ENCODE results near the gene TRAPPC3. TPM values are rescaled to one million over a fixed set of nuclear protein-coding genes. Genes with fewer than 3 reads are reported as not detected.

The TRAPPC3 gene
- total and polyA plus RNA-seq, 2 donors (not counting 1 experiment from before 2014, with no cell fraction given): 88.5 to 105 TPM

- H3K79me2 ChIP-seq (ENCODE audit: control insufficient read depth, insufficient read depth, low read length): peaks cover 98% of the 10 kb centered on the region
- H2AFZ ChIP-seq (ENCODE audit: low read length): no peak overlapping the region
- H3K4me2 ChIP-seq (ENCODE audit: extremely low read depth, insufficient read depth, low read length): no peak overlapping the region
- H3K36me3 ChIP-seq (ENCODE audit: control insufficient read depth, insufficient read depth, low read length): peaks cover 10% of the 10 kb centered on the region
- peaks cover 23% of the 10 kb centered on the region for H3K4me1 ChIP-seq (ENCODE audit: control insufficient read depth, extremely low read depth, insufficient read depth, low read length)
- no peak overlapping the region for H3K27ac ChIP-seq (ENCODE audit: insufficient read depth, low read length)
- TF ChIP-seq CTCF (conservative IDR thresholded peaks at IDR 0.05 in 1 of 2, IDR thresholded peaks at IDR 0.05 in 1 of 2; ENCODE audit: low read depth in 1 of 2, low read length in 2 of 2) (no peak), EZH2 (IDR thresholded peaks at IDR 0.05; ENCODE audit: low read length, missing control alignments) (no peak)
- no peaks in the 10 kb centered on the region for H3K27me3 ChIP-seq (ENCODE audit: control insufficient read depth, insufficient read depth, low read length)
- no peak for DNase-seq (ENCODE audit: low read depth in 2 of 2)
- H3K9me3 ChIP-seq (ENCODE audit: control insufficient read depth, insufficient read depth, low read depth, low read length): no peaks in the 10 kb centered on the region
- no peaks in the 10 kb centered on the region for H4K20me1 ChIP-seq (ENCODE audit: control insufficient read depth, extremely low read depth, insufficient read depth, low read length)
- H3K9ac ChIP-seq (ENCODE audit: insufficient read depth, low read length): no peak overlapping the region
- no peak overlapping the region for H3K4me3 ChIP-seq (replicated peaks in 1 of 4; ENCODE audit: control extremely low read depth in 1 of 4, insufficient read depth in 1 of 4, low read depth in 3 of 4, low read length in 4 of 4)
Observed at GRCh38 chr1:36165145-36165544, 15.9 kb upstream of the TRAPPC3 start.

- no peak overlapping the region for H3K4me2 ChIP-seq (ENCODE audit: extremely low read depth, insufficient read depth, low read length)
- H3K4me3 ChIP-seq (replicated peaks in 1 of 4; ENCODE audit: control extremely low read depth in 1 of 4, insufficient read depth in 1 of 4, low read depth in 3 of 4, low read length in 4 of 4): no peak overlapping the region
- H3K27ac ChIP-seq (ENCODE audit: insufficient read depth, low read length): no peak overlapping the region
- H2AFZ ChIP-seq (ENCODE audit: low read length): no peak overlapping the region
- no peaks in the 10 kb centered on the region for H3K27me3 ChIP-seq (ENCODE audit: control insufficient read depth, insufficient read depth, low read length)
- H3K4me1 ChIP-seq (ENCODE audit: control insufficient read depth, extremely low read depth, insufficient read depth, low read length): peaks cover 29% of the 10 kb centered on the region
- H3K9ac ChIP-seq (ENCODE audit: insufficient read depth, low read length): no peak overlapping the region
- no peaks in the 10 kb centered on the region for H3K9me3 ChIP-seq (ENCODE audit: control insufficient read depth, insufficient read depth, low read depth, low read length)
- TF ChIP-seq CTCF (conservative IDR thresholded peaks at IDR 0.05 in 1 of 2, IDR thresholded peaks at IDR 0.05 in 1 of 2; ENCODE audit: low read depth in 1 of 2, low read length in 2 of 2) (no peak), EZH2 (IDR thresholded peaks at IDR 0.05; ENCODE audit: low read length, missing control alignments) (no peak)
- H3K36me3 ChIP-seq (ENCODE audit: control insufficient read depth, insufficient read depth, low read length): peaks cover 16% of the 10 kb centered on the region
- no peaks in the 10 kb centered on the region for H4K20me1 ChIP-seq (ENCODE audit: control insufficient read depth, extremely low read depth, insufficient read depth, low read length)
- no peak for DNase-seq (ENCODE audit: low read depth in 2 of 2)
- peaks cover 98% of the 10 kb centered on the region for H3K79me2 ChIP-seq (ENCODE audit: control insufficient read depth, insufficient read depth, low read length)
Observed at GRCh38 chr1:36164361-36164760, 15.1 kb upstream of the TRAPPC3 start.

DNA sequence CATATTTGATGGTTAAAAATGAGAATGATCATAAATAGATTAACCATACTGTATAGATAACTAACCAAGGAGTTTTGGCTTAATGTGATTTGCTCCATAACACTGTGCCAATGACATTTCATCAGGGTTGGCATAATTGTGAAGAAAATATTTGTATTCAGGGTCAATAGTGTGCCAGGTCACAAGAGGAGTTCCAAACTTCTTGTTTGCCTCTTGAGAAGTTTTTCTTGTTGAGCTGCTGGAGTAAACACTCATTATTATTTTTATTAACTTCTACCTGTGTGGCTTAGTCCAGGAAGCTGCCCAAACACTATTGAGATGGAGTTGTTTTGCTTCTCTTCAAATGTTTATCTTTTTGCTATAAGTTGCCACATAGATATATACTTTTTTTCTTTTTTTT is 14.1 kb upstream of the TRAPPC3 start:
- no peak for DNase-seq (ENCODE audit: low read depth in 2 of 2)
- peaks cover 100% of the 10 kb centered on the region for H3K79me2 ChIP-seq (ENCODE audit: control insufficient read depth, insufficient read depth, low read length)
- TF ChIP-seq EZH2 (IDR thresholded peaks at IDR 0.05; ENCODE audit: low read length, missing control alignments): no peak
- TF ChIP-seq CTCF (conservative IDR thresholded peaks at IDR 0.05 in 1 of 2, IDR thresholded peaks at IDR 0.05 in 1 of 2; ENCODE audit: low read depth in 1 of 2, low read length in 2 of 2): no peak
- H3K4me3 ChIP-seq (replicated peaks in 1 of 4; ENCODE audit: control extremely low read depth in 1 of 4, insufficient read depth in 1 of 4, low read depth in 3 of 4, low read length in 4 of 4): no peak overlapping the region
- H2AFZ ChIP-seq (ENCODE audit: low read length): no peak overlapping the region
- no peak overlapping the region for H3K9ac ChIP-seq (ENCODE audit: insufficient read depth, low read length)
- H4K20me1 ChIP-seq (ENCODE audit: control insufficient read depth, extremely low read depth, insufficient read depth, low read length): no peaks in the 10 kb centered on the region
- no peaks in the 10 kb centered on the region for H3K27me3 ChIP-seq (ENCODE audit: control insufficient read depth, insufficient read depth, low read length)
- H3K36me3 ChIP-seq (ENCODE audit: control insufficient read depth, insufficient read depth, low read length): peaks cover 18% of the 10 kb centered on the region
- peaks cover 28% of the 10 kb centered on the region for H3K4me1 ChIP-seq (ENCODE audit: control insufficient read depth, extremely low read depth, insufficient read depth, low read length)
- no peak overlapping the region for H3K4me2 ChIP-seq (ENCODE audit: extremely low read depth, insufficient read depth, low read length)
- H3K27ac ChIP-seq (ENCODE audit: insufficient read depth, low read length): no peak overlapping the region
- no peaks in the 10 kb centered on the region for H3K9me3 ChIP-seq (ENCODE audit: control insufficient read depth, insufficient read depth, low read depth, low read length)
